Transverse colon (tissue), 4 donors: ENCODE measurements around the gene GOT2. TPM values are rescaled to one million over a fixed set of nuclear protein-coding genes. Genes with fewer than 3 reads are reported as not detected.

Source experiments
- DNase-seq: peaks from one replicate; pipeline ENCODE4 v3.0.0-alpha.2; 2019
- H3K27ac ChIP-seq, 4 donors: fragments of 200-600 bp; sonication (generic); 2 replicates each; pipeline ENCODE4 v1.5.1; 2016 to 2018; ENCODE audit warnings: inconsistent platforms in 4 of 4
- H3K27me3 ChIP-seq: fragments of 200-600 bp; sonication (generic); 2 replicates; pipeline ENCODE4 v1.5.1; 2017; ENCODE audit warnings: inconsistent platforms
- H3K36me3 ChIP-seq, 4 donors: fragments of 200-600 bp; sonication (generic); 2 replicates each; pipeline ENCODE4 v1.5.1; 2017 to 2019; ENCODE audit warnings: inconsistent platforms in 4 of 4
- H3K4me1 ChIP-seq, 4 donors: fragments of 200-600 bp; sonication (generic); 2 replicates each; pipeline ENCODE4 v1.5.1; 2017 to 2020; ENCODE audit warnings: inconsistent platforms in 4 of 4
- H3K4me3 ChIP-seq, 4 donors: fragments of 200-600 bp; sonication (generic); 1 replicate in 1 of 4; 2 replicates in 3 of 4; pipeline versions ENCODE4 v1.5.1 to v1.6.1; 2017 to 2019; ENCODE audit warnings: inconsistent platforms in 4 of 4
- H3K9me3 ChIP-seq, 2 donors: fragments of 200-600 bp; sonication (generic); 2 replicates each; pipeline ENCODE4 v1.5.1; 2017 to 2019; ENCODE audit warnings: inconsistent platforms in 2 of 2
- EP300 ChIP-seq: sonication (generic); formaldehyde crosslinking; IDR thresholded peaks from one replicate; pipeline ENCODE4 v1.6.1; 2017; ENCODE audit warnings: antibody characterized with exemption, low read depth
- POLR2A ChIP-seq: fragments of 450-650 bp; IDR thresholded peaks from one replicate; pipeline ENCODE4 v1.6.1; 2016; ENCODE audit warnings: antibody characterized with exemption, mild to moderate bottlenecking, moderate library complexity
- POLR2AphosphoS5 ChIP-seq, 3 donors: sonication (generic); formaldehyde crosslinking; IDR thresholded peaks; one replicate each; pipeline ENCODE4 v1.6.1; 2016; ENCODE audit warnings: antibody characterized with exemption in 3 of 3
- WGBS, 2 donors: methylation state at CpG; one replicate each; pipeline ENCODE4 v1.1.5; 2018; ENCODE audit warnings: low coverage in 1 of 2; 5-methylcytosine and 5-hydroxymethylcytosine counted together
- in situ Hi-C, 4 donors: fragments of 200-750 bp; cut with MboI; loops; one replicate each; pipeline versions ENCODE4 v1.15.0 to v1.15.1; 2017; ENCODE audit warnings: low sequenced_read_pairs in 3 of 4, low pct_ligation_motif_present in 1 of 4, low pct_unique_long_range_greater_than_20kb in 1 of 4
- intact Hi-C: fragments of 100-400 bp; cut with DNase I; formaldehyde crosslinking; loops from one replicate; pipeline ENCODE4 v1.15.1; 2023; ENCODE audit warnings: low total_unique reads
- total RNA-seq, 4 donors: library from RNA; depleted of rRNA; stranded (reverse); fragments of >200 nt; gene quantifications; one replicate each; pipeline ENCODE4 v1.1.0, GENCODE V29; 2016
- TF ChIP-seq, protein P1 (sequence below), 5 experiments: fragments of 200-600 bp in 3 of 5; fragments of 450-650 bp in 2 of 5; sonication (generic) in 3 of 5; IDR thresholded peaks; 1 replicate in 2 of 5; 2 replicates in 3 of 5; pipeline ENCODE4 v1.5.1; 2016 to 2017; ENCODE audit warnings: antibody characterized with exemption in 5 of 5, inconsistent platforms in 3 of 5, mild to moderate bottlenecking in 2 of 5, moderate library complexity in 1 of 5

GOT2 gene
- total RNA-seq, 4 donors from 2014 or later: 29.7 to 75.1 (median 63.8) TPM

DNA sequence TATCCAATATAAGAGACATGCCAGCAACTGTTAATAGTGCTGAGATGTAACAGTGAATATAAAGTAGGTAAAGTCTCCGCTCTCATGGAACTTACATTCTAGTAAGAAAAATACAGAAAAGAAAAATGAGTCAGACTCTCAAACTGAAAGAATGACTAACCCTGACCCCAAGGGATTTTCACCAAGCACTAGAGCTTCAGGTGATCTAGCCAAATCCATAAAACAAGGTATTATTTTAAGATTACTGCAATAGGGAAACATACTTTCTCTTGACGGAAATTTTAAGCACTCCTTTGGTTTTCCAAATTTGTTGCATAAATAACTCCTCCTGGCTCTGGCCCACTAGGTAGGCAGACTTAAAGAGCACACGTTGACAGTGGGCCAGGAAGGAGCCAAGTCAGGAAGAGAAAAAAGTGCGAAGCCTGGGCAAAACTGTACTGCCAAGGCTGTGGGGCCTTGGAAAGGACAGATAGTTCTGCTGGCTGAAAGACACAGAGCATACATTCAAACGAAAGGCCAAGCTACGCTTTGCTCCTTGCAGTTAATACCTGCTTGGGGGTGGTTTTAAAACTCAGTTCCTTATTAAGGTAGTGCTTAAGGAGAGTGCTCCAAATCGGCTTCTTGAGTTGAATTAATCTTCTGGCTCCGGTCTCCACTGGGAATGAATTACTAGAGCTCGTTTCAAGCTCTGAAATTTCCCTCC is 1.4 kb downstream of the GOT2 start:
- in situ Hi-C loops (no loop called here), intact Hi-C loops (no loop called here)
- H3K36me3 ChIP-seq: no peaks in the 10 kb centered on the region
- TF ChIP-seq, protein P1, sequence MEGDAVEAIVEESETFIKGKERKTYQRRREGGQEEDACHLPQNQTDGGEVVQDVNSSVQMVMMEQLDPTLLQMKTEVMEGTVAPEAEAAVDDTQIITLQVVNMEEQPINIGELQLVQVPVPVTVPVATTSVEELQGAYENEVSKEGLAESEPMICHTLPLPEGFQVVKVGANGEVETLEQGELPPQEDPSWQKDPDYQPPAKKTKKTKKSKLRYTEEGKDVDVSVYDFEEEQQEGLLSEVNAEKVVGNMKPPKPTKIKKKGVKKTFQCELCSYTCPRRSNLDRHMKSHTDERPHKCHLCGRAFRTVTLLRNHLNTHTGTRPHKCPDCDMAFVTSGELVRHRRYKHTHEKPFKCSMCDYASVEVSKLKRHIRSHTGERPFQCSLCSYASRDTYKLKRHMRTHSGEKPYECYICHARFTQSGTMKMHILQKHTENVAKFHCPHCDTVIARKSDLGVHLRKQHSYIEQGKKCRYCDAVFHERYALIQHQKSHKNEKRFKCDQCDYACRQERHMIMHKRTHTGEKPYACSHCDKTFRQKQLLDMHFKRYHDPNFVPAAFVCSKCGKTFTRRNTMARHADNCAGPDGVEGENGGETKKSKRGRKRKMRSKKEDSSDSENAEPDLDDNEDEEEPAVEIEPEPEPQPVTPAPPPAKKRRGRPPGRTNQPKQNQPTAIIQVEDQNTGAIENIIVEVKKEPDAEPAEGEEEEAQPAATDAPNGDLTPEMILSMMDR (IDR thresholded peaks at IDR 0.05): no peak
- TF ChIP-seq EP300 (no peak), POLR2A (no peak), POLR2AphosphoS5 (IDR thresholded peaks at IDR 0.05) (no peak)
- H3K9me3 ChIP-seq: no peaks in the 10 kb centered on the region
- DNase-seq: no peak
- peaks cover 7 to 23% (median 15%) of the 10 kb centered on the region in 4 donors for H3K4me1 ChIP-seq
- peak overlapping the region in 3 of 4 donors; percentile 55 to 74 (median 74) for H3K4me3 ChIP-seq
- peak overlapping the region; percentile 78 to 89 (median 86) for H3K27ac ChIP-seq
- no peaks in the 10 kb centered on the region for H3K27me3 ChIP-seq
- WGBS, 2 donors: 24 to 29% methylated on average over 5 to 9 of the region's 9 CpGs

DNA sequence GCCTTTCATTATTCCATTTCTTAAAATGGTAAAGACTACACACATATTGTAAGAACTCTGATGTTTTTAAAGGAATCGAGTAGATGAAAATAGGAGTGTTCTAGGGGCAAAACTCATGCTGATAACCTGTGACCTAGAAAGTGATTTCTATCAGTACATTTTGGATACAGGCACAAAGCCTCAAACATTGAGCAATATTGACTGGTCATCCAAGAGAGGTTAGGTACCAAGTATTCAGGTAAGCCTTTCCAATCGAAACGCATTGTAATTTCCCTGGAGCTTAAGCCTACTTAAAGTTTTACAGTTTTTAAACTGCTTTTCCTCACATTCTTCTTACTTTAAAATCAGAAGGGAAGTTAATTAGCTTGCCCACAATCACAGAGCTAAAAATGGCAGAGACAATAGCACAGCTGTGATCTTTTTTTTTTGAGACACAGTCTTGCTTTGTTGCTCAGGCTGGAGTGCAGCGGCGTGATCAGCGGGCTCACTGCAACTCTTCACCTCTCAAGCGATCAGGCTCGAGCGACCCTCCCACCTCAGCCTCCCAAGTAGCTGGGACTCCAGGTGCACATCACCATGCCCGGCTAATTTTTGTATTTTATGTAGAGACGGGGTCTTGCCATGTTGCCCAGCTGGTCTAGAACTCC is 3.3 kb downstream of the GOT2 start:
- intact Hi-C loops: no loop called here
- WGBS, 2 donors: 93 to 98% methylated on average over 9 to 11 of the region's 11 CpGs
- no peaks in the 10 kb centered on the region for H3K9me3 ChIP-seq
- no peaks in the 10 kb centered on the region for H3K36me3 ChIP-seq
- H3K4me3 ChIP-seq: no peak overlapping the region
- peaks cover 7 to 23% (median 15%) of the 10 kb centered on the region in 4 donors for H3K4me1 ChIP-seq
- TF ChIP-seq, protein P1 (IDR thresholded peaks at IDR 0.05): no peak
- TF ChIP-seq POLR2AphosphoS5 (IDR thresholded peaks at IDR 0.05) (no peak), EP300 (no peak), POLR2A (no peak)
- no peak for DNase-seq
- no peak overlapping the region for H3K27ac ChIP-seq
- no peaks in the 10 kb centered on the region for H3K27me3 ChIP-seq
- in situ Hi-C loops: no loop called here

DNA sequence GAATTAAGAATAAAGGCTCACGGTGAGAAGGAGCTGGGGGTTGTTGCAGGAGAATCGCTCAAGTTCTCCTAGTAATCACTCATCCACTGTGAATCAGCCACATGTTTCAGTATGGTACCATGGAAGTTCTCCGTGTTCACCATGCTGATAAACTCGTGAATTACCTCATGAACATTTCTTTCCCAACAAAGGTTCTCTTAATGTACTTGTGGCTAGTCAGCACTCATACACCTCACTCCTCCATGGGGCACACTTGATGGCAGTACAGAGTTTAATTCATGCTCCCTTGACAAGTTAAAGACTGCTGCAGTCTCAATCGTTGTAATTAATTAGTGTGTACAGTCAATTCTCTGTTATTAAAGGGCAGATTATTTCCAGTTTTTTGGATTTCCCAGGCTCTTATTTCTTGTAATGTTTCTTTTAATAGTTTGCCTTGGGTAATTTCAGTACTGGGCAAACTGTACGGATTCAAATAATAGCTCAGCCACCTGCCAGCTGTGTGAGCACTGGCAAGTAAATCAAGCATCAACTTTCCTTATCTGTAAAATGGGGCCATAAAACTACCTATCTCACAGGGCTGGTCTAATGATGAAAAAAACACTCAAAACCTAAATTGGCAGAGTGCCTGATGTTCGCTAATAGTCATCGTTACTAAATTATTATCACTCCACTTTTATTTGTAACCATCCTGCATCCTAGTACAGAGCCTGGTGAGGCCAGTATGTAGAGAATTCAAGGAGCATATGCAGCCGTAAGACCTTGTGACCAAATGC is 6.1 kb downstream of the GOT2 start:
- no peak for DNase-seq
- TF ChIP-seq EP300 (no peak), POLR2A (no peak), POLR2AphosphoS5 (IDR thresholded peaks at IDR 0.05) (no peak)
- TF ChIP-seq, protein P1 (IDR thresholded peaks at IDR 0.05): no peak
- Histone ChIP-seq H3K9me3 (no peaks in the 10 kb centered on the region), H3K27me3 (no peaks in the 10 kb centered on the region), H3K4me3 (no peak overlapping the region), H3K36me3 (peaks cover 0 to under 1% (median 0%) of the 10 kb centered on the region in 4 donors), H3K4me1 (peaks cover 7 to 14% (median 10%) of the 10 kb centered on the region in 4 donors), H3K27ac (no peak overlapping the region)
- WGBS, 2 donors: 84% methylated on average over 7 to 9 of the region's 9 CpGs
- intact Hi-C loops (no loop called here), in situ Hi-C loops (no loop called here)
